ENCODE data around the gene ZFP36.

The ZFP36 gene

GRCh38 chr19:39405958-39406655 lies 540 bp upstream of the ZFP36 start:
- no peak for DNase-seq (ENCODE audit: low spot score)

GRCh38 chr19:39407410-39407659 lies 688 bp downstream of the ZFP36 start:
- no peak for DNase-seq (ENCODE audit: low spot score)

DNA sequence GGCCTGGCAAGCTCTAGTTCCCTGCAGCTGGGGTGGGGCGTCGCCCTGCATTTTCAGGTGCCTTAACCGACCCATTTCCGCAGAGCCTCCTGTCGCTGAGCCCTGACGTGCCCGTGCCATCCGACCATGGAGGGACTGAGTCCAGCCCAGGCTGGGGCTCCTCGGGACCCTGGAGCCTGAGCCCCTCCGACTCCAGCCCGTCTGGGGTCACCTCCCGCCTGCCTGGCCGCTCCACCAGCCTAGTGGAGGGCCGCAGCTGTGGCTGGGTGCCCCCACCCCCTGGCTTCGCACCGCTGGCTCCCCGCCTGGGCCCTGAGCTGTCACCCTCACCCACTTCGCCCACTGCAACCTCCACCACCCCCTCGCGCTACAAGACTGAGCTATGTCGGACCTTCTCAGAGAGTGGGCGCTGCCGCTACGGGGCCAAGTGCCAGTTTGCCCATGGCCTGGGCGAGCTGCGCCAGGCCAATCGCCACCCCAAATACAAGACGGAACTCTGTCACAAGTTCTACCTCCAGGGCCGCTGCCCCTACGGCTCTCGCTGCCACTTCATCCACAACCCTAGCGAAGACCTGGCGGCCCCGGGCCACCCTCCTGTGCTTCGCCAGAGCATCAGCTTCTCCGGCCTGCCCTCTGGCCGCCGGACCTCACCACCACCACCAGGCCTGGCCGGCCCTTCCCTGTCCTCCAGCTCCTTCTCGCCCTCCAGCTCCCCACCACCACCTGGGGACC lies 1.2 kb downstream of the ZFP36 start:
- DNase-seq (ENCODE audit: low spot score), result no peak

GRCh38 chr19:39408392-39409207 lies 2.0 kb downstream of the ZFP36 start:
- no peak for DNase-seq (ENCODE audit: low spot score)

- peak; percentile 90 for DNase-seq (ENCODE audit: low spot score)
Observed at GRCh38 chr19:39409208-39410016, 2.8 kb downstream of the ZFP36 start.

DNA sequence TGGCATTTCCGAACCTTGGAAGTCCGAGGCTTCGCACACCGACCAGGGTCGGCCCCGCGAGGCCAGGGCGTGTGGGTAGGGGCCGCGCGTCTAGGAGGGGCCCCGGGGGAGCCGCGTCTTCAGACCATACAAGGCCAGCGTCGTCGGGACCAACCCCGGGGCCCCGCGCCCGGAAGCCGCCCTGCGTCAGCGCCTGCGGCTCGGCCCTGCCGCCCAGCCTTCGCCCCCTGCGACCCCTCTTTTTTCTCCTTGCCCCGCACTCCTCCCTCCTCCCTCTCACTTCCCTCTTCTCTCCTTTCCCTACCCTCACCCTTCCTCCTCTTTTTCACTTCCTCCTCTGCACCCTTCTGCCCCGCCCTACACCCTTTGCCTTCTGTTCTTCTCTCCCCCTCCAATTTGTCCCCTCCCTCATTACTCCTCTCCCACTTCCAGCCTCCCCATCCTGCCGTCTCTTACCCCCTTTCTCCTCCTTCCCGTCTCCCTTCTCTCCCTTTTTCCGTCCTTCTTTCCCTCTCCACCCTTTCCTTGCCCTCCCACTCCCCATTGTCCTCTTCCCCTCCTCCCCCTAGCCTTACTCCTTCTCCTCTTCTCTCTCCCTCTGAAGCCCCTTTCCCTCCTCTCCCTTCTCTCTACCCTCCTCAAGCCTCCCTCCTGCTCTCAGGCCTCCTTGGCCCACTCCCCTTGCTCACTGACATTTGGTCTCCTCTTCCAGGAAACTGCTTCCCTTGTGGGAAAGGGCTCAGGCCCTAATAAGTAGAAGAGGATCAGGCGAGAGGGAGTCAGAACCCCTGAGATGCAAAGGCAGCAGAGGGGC lies 3.6 kb downstream of the ZFP36 start:
- no peak for DNase-seq (ENCODE audit: low spot score)

GRCh38 chr19:39410831-39411080 lies 4.1 kb downstream of the ZFP36 start:
- no peak for DNase-seq (ENCODE audit: low spot score)

GRCh38 chr19:39411081-39411831 lies 4.6 kb downstream of the ZFP36 start:
- DNase-seq (ENCODE audit: low spot score), result peak; percentile 84

GRCh38 chr19:39411832-39412099 lies 5.1 kb downstream of the ZFP36 start:
- DNase-seq (ENCODE audit: low spot score), result peak; percentile 92

DNA sequence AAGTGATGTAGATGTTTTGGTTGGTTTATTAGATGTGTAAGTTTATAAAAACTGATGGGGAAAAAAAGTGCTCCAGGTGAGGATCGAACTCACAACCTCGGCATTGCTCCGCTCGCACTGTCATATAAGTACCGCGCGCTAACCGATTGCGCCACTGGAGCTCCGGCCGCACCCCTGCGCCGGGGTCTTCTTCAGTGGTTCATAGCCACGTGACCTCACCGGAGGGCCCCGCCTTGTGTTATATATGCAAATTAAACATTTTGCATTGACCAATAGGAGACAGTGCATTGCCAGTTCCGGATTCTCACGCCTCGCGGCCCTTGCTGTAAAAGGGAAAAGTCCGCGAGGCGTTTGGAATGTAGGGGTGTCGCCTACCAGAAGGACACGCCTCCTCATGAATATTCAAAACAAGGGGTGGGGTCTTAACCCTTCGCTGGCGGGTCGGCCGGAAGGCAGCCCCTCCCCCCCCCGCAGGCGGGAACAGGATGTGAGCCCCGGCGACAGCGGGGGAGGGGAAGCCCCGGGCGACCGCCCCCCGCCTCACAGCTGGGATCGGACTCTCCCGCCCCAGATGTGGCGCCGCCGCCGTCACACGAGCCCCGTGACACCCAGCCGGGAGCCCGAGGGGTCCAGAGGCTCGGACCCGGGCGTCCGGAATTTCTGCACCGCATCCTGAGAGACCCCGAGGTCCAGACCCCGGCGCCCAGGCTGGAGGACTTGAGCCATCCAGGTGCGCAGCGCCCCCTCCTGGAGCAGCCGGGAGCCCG lies 5.6 kb downstream of the ZFP36 start, which contains the start of gene PLEKHG2:
PLEKHG2 (plus strand) TSS at position 570 of the 767 bp plus-strand sequence. CDS start 1,418 bp downstream, outside the sequence.
- DNase-seq (ENCODE audit: low spot score), result peak; percentile 98

DNA sequence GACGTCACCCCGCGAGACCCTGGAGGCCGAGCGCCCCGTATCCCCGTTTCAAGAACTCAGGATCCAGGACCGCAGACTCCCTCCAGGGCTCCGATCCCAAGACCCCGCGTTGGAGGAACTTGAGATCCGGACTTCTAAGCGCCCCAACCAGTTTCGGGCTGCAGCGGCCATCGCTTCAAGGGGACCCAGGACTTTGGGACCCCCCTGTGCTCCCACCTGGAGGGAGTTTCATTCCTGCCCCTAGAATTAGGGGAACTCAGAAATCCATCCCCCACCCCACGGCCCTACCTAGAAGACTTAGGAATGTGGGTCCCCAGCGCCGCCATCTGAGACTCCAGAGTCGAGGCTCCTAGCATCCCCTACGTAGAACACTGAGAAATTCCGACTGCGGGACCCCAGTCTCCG lies 6.2 kb downstream of the ZFP36 start:
- no peak for DNase-seq (ENCODE audit: low spot score)

DNA sequence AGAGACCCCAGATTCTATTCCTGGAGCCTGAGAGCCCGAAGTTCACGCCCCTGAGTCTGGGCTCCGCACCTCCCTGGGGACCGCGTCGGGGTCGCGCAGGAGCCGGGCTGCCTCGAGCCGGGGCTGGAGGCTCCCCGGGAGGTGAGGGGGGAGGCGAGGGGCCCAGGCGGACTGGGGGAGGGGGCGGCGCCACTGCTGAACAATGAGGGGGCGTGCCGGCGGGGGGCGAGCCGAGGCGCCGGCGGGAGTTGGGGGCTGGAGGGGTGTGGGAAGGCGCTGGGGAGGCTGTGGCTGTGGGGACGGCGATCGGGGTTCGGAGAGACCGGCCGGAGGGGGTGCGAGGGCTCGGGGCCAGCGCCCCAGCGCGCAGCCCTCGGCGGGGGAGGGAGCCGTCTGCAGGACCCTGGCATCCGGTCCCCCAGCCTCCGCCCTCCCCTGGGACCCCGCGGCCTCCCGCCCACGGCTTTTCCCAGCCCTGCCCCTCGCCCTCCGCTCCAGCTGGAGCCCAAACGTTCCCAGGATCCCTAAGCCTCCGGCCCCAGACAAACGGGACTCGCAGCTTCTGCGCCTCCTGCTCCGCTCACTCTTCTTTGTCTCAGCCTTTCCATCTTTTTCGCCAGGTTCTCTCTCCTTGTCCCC lies 6.7 kb downstream of the ZFP36 start:
- DNase-seq (ENCODE audit: low spot score), result peak; percentile 81

GRCh38 chr19:39413911-39414608 lies 7.4 kb downstream of the ZFP36 start:
- DNase-seq (ENCODE audit: low spot score), result peak; percentile 83

- no peak for DNase-seq (ENCODE audit: low spot score)
Observed at GRCh38 chr19:39415111-39416046, 8.7 kb downstream of the ZFP36 start.

DNA sequence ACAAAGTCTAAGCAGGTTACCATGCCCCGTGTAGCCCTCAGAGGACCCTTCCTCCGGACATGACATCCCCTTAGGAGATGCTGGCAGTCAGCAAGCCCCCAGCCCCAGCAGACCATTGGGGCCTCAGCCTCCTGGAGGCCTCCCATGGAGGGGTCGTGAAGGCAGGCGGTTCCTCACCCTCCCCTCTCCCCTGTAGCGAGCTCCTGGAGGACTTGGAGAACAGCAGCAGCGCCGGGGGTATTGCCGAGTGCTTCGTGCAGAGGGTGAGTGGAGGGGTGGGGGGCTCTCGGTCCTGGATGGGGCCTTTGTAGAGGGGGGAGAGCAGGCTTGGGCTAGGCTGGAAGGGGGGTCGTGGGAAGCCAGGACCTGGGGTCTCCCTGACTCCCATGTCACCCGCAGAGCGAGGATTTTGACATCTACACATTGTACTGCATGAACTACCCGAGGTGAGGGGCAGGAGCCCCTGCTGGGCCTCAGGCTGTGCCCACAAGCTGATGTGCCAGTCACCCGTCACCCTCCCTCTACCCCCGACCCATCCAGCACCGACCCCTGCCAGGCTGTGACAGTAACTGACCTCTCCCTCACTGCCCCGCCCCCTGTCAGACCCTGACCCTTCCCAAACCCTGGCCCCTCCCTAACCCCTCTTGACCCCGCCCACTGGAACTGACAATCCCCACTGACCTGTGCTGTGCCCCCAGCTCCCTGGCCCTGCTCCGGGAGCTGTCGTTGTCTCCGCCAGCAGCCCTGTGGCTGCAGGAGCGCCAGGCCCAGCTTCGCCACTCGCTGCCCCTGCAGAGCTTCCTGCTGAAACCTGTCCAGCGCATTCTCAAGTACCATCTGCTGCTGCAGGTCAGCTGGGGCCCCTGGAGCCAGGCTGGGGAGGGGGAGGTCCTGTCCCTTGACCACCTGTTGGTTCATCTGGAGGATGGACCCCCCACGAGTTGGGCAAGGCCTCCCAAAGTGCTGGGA lies 9.8 kb downstream of the ZFP36 start:
- no peak for DNase-seq (ENCODE audit: low spot score)

DNA sequence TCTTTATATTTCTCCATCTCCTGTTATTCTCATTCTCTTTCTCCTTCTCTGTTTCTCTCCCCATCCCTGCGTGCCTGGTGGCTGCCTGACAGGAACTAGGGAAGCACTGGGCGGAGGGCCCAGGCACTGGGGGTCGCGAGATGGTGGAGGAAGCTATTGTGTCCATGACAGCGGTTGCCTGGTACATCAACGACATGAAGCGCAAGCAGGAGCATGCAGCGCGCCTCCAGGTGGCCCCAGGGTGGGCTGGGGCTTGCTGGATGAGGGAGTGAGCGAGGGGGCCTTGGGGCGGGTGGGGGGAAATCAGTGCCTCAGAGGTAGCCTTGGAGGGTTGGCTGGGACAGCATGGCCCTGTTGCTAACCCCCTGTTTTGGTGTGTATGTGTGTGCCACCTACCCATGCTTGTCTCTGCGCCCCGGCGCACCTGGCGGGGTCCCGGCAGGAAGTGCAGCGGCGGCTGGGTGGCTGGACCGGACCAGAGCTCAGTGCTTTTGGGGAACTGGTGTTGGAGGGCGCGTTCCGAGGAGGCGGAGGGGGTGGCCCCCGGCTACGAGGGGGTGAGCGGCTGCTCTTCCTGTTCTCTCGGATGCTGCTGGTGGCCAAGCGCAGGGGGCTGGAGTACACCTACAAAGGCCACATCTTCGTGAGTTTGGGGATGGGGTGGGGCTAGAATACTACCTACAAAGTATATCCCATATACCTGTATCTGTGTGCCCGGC lies 11.0 kb downstream of the ZFP36 start:
- DNase-seq (ENCODE audit: low spot score), result no peak

Measured in HuH-7 (cell line).